Stimulated activated CD8-positive, alpha-beta memory T cell treated with anti-CD3 and anti-CD28 coated beads, Interleukin-4, amount 100 ng/mL, for 4 hours (primary cell): Measurements from ENCODE around the gene TGM4.
"Not testable (repeated sequence)": the region's sequence is repeated elsewhere in the genome, so short reads cannot be mapped to it uniquely, and the experiment has no call there.

Experiments used
- DNase-seq, 2 donors: peaks; one replicate each; pipeline ENCODE4 v3.0.0-alpha.2; 2020; ENCODE audit warnings: low read depth in 2 of 2, low spot score in 1 of 2

TGM4 gene

DNA sequence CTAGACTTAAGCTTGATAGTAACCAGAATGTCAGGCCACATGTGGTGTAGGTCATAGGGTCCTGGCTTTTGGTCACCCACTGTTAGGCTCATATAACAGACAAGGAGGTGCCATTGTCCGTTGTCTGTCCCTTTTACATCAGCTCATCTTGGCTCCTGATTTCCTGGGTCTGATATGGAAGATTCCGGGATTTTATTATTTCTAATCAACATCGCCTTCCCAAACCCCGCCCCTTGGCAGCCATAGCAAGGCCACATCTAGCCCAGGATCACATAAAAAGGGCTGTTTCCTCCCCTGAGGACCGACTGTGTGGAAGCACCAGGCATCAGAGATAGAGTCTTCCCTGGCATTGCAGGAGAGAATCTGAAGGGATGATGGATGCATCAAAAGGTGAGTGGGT lies at the start of gene TGM4:
TSS of gene TGM4 (plus strand) at position 301 of the 400 bp plus-strand sequence. CDS start at position 372, 71 bp downstream.
- DNase-seq = no peak

DNA sequence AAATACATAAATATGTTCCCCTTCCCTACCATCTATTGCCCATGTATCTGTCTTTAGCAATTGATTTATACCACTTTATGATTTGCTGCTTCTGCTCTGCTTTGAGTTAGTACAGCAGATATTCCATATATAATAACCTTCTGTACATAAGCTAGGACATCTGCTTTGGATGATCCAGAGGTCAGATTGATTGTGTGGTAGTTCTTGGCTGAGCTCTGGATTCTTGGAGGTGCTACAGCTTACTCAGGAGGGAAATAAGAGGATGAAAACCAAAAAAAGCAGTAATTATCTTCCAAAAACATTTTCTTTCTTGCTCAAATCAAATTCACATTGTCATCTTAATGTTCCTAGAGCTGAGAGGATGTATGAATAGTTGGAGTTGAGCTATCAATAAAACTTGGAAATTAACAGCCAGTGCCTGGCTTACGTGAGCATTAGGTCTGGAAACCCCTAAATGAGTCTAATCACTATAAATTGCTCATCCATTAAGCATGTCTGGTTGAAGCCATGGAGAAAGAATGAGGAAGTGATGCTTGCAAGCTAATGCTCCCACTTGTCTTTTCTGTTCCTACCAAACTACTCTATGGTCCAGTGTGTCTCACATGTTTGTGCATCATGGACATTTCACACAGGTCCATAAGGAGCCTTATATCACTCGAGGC lies 49.0 kb upstream of the TGM4 start:
- DNase-seq = no peak

DNA sequence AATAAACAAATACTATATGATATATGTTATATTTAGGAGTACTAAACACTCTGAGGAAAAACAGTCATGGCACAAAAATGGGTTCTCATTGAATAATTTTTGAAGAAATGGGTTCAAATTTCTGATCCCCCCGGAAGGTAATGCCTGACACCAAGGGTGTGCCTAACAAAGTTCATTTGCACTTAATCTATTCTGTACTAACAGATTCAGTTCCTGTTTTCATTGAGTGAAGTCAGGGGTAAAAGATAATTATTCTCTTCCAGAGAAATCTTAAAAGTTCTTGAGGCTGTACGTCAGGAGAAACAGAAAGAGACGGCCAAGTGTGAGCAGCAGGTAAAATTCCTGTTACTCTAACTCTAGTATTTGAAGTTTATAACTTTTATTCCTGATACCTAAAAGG lies 47.2 kb upstream of the TGM4 start:
- no peak for DNase-seq

DNA sequence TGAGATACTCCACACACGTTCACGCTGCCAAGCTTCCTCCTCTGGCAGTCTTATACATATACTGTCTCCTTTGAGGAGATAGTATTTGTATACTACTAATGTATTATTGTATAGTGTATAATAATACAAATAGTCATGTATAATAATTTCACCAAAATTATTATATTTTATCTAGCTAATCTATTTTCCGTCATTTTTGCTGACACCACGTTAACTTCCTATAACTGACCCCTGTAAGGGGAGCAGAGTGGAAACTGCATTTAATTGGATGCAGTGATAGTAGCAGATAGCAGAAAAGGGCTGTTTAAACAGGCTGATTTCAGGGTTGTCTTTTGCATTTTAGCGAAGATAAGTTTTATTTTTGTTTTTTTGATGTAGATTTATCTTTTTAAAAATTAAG lies 43.2 kb upstream of the TGM4 start:
- DNase-seq = no peak

DNA sequence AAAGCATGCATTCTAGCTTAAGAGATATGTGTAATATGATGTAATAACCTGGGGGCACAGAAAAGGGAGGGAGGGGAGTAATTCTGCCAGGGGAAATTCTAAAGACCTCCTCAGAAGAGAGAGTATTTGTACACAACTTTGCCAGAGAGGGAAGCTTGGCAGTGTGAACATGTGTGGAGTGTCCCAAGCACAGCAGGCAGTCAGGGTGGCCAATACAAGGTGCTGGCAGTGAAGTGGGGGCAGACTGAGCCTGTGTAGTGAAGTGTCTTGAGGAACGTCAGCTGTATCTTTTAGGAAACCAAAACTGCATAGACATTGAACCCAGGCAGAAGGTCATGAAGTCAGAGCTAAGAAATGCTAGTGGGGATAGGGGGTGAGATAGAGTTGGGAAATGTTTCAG lies 42.4 kb upstream of the TGM4 start:
- no peak for DNase-seq

DNA sequence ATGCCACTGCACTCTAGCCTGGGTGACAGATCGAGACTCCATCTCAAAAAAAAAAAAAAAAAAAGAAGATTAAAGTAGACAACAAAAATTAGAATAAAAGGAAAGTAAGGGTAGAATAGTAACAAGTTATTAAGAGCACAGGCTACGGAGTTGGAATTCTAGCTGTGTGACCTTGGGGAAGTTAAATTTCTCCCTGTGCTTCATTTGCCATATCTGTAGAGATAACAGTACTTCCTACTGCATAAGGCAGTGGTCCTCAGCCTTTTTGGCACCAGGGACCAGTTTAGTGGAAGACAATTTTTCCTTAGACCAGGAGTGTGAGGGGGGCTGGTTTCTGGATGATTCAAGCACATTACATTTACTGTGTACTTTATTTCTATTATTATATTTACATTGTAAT lies 41.4 kb upstream of the TGM4 start:
- DNase-seq = no peak

DNA sequence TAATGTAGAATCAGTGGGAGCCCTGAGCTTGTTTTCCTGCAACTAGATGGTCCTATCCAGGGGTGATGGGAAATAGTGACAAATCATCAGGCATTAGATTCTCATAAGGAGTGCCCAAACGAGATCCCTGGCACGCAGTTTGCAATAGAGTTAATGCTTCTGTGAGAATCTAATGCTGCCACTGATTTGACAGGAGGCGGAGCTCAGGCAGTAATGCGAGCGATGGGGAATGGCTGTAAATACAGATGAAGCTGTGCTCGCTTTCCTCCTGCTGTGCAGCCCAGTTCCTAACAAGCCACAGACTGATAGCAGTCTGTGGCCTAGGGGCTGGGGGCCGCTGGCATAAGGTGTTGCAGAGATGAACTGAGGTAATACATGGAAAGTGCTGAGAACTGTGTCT lies 41.0 kb upstream of the TGM4 start:
- DNase-seq = no peak

DNA sequence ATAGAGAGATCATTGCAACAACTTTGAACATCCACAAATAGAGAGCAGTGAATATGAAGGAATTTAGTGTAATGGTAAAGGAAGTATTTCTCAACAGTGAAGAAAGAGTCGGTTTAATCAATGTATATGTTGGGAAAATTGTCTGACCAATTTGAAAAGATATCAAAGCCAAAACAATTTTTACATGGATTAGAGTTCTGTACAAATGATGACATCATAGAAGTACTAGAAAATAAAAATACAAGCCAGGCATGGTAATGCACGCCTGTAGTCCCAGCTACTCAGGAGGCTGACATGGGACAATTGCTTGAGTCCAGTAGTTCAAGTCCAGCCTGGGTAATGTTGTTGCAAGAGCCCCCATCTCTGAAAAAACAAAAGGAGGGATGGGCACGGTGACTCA lies 38.7 kb upstream of the TGM4 start:
- no peak for DNase-seq

DNA sequence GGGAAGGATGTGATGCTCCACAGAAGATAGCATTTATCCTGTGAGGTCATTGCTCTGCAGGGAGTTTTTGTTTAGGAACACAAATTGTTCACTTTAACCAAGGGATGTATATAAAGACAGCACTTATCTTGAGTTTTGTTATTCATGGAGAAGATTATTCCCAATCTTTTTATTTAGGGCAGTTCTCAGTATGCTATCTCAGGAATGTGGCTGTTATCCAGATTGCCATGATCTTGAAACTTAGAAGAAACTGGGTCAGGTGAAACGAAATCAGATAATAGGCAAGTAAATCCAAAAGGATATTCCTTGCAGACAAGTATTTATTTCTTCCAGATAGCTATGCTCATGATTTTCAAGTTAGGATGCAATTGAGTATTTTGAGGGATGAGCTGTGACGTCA lies 32.0 kb upstream of the TGM4 start:
- DNase-seq = no peak

DNA sequence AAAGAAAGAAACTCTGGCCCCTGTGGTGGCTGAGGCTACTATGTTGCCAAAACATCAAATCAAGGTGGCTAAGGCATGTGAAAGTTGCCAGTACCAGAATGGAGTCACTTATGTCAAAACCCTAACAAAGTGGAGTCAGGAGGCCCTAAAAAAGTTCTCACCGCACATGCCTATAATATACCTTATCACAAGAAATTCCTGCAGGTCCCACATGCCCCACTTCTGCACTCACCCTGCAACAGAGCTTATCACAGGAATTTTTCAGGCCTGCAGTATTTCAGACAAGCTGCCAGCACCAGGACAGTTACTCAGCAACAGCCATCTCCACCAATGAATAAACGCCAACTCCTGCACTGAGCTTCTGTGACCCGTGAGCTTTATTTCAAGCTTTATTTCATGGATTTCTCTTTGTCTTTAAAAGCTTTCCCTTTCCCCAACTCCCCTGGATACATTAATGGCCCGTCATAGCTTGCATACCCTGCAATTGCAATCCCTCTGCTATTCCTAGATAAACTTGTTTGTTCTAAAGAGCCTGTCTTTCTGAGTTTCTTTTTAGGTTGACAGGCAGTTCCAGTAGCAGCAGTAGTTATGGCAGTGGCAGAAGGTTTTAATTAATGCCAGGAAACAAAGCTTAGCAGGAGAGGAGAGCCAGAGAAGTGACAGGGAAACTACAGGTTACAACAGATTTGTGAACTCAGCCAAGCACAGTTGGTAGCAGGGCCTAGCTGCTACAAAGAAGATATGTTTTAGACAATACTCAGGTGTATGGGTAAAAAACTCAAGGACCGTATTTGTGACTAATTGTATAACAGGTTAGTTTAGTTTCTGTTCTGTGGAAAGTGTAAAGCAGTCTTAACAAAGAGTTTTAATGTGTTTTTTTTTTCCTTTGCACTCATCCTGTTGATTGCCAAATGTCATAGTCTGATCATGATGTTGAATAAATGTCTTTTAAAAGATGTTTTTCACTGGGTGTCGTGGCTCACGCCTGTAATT lies 28.6 kb upstream of the TGM4 start:
- DNase-seq = no peak

DNA sequence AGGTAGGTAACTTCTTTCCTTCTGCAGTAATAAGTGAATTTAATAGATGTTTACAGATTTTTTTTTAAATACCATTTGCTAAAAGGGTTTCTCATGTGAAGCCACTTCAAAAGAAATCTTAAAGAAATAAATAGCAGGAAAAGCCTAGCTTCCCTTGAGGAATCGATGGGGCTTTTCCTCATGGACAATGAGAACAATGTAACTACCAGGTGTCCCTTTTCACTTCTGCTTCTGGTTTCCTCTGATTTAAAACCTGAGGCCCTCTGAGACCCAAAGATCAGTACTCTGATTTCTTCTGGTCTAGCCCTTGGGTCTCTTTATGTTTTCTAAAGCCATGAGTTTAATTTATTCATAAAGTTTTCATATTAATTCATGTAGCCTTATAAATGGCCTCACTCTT lies 25.8 kb upstream of the TGM4 start:
- no peak for DNase-seq

DNA sequence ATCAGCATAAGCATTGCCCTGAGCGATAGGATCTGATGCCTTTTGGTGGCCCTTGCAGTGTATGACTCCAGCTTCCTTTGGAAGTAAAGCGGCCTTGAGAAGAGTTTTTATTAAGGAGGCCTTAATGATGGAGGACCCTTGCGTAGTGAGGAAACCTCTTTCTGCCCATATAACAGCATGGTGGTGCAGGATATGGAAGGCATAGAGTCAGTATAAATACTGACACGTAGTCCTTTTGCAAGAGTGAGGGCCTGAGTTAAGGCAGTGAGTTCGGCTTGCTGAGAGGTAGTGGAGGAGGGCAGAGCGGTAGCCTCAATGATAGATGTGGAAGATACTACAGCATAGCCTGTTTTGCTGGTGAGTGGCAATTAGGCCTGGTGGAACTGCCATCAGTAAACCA lies 17.7 kb upstream of the TGM4 start:
- DNase-seq = not testable (repeated sequence)

DNA sequence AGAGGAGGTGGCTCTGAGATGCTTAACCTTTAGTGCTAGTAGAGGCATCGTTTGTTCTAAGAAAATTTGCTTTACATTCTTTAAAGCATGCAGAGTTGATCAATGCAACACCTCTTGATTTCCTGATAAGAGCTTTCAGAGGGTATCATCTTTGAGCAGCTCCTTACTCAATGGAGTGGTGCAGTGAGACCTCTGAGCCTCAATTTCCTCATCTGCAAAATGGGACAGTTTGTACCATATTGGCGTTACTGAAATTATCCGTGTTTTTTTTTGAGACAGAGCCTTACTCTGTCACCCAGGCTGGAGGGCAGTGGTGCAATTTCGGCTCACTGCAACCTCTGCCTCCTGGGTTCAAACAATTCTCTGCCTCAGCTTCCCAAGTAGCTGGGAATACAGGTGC lies 14.3 kb upstream of the TGM4 start:
- DNase-seq = no peak

DNA sequence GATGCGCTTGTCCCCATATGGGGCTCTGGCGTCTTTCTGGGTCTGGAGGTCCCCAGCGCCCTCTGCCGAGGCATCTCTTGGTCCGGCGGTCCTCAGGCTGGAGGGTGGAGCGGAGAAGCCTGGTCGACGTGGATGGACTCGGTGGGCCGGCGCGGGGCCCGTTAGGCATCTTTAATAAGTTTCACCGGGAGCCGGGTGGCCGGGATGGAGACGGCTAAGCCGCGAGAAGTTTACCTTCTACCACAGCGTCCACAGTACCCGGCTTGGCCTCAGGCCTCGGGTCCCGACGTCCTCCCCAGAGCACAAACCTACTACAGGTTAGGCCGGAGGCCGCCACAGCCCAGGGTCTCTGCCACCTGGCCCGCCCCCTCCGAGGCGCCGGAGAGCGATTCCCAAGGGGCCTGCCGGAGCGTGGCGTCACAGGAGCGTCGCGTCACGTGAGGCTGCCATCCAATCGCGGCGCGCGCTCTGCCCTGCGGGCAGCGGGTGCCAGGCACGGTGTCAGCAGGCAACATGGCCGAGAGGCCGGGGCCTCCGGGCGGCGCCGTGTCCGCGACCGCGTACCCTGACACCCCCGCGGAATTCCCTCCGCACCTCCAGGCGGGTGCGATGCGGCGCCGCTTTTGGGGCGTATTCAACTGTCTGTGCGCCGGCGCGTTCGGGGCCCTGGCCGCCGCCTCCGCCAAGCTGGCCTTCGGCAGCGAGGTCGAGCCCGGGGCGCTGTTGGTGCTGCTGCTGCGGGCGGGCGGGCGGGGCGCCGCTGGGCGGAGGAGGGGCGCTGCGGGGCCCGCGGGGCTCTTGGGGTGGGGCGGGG lies 12.8 kb upstream of the TGM4 start, which contains the start of gene TMEM42:
TSS of gene TMEM42 (plus strand) at position 501 of the 814 bp plus-strand sequence. CDS start at position 514, 13 bp downstream.
- DNase-seq = peak; percentile 74 to 81

DNA sequence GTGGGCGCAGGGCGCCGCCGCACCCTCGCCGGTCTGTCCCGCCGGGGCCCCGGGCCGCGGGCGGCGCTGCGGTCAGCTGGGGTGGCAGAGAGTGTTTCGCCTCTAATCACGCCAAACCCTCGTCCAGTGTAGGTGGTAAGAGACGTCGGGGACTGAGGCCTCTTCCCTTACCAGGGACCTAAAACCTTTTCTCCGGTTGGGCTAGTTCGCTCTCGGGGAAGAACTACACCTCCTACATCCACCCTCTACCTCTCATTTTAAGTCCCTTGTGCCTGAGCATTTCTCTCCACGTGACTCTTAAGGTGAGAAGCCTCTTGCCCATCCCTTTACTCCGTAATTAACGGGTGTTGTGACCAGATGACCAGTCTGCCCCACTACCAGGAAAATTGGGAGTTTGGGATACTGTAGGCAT lies 12.2 kb upstream of the TGM4 start:
- peak in 1 of 2 donors; percentile 9 for DNase-seq

DNA sequence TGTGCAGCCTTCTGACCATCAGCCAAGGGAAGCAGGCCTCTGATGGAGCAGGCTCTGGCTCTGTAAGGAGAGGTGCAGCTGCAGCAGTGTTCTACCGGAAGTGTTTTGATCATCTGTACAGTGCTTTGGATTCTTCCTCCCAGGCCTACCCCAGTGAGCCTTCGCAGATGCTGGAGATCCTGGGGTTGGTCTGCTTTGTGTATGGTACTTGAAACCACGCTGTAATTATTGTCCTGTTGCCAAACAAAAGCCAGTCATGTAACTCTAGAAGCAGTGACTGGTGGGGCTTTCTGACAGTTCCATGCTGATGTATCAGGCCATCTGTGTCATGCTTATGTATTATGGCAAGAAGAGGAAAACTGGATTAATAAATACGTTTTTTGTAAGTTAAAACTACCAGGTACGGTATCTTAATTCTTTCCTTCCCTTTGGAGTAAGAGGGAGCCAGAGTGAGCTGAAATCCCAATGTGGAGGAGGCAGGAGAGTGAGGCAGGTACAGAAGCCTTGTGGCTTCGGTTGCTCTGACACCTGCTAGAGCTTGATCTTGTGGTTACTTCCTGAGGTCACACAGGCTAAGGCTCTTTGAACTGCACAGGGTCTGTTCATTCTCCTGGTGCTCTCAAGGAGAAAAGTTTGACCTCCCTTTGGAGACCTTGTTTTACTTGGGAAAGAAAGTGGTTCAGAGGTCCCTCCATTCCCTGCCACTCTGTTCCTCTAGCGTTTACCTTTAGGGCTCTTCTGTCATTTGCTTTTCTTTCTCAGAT lies 9.0 kb upstream of the TGM4 start:
- DNase-seq = no peak

DNA sequence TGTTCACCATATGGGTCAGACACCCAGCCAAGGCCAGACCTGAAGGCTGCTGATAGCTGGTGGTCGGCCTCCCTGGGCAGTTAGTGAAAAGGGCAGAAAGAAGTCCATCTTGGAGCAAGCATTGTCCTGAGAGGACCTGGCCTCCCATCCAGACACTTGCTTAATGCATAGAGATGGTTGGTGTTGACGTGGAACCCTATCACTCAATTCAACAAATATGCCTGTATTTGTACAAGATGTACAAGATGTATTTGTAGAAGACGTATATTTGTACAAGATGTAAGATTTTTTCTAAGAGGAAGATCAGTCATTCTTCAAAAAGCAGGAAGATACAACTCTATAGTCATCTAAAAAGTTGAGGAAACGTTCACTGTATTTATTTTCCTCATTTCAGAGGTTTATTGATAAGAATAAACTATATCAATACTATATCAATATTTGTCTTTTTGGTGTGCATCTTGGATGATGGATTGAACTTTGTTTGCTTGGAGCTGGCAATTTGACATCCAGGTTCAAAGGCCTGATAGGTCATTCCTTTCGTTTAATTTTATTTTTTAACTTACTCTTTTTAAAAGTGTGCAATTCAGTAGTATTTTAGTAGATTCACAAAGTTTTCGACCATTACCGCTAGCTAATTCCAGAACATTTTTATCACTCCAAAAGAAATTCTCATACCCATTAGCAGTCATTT lies 6.8 kb upstream of the TGM4 start:
- DNase-seq = no peak

DNA sequence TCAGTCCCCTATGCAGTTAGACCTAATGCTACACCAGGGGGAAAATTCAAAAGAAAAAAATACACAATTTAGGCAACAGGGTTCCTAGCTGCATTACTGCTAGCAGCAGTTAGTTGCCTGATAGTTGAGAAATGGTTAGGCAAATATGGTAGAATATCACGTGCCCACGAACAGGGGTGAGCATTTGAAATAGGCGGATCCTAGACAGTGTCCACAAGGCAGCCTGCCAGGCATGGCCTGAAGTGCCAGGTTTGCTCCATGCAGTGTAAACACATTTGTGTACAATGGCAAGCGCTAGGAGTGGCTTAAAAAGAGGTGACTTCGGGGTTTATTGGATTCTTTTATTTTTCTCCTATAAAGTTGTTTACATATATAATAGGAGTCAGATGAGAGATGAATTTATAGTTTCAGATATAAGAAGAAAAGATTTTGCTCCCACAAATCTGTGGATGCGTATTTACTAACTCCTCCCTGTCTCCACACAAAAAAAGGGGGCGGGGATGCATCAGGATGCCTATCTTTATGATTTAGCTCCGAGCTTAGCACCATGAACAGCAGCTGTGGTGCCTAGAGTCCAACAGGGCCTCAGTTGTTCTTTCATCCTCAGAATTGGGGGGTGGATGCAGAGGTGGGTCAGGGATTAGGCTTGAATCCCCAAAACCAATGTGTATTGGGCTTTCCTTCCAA lies 3.9 kb upstream of the TGM4 start:
- DNase-seq = no peak

DNA sequence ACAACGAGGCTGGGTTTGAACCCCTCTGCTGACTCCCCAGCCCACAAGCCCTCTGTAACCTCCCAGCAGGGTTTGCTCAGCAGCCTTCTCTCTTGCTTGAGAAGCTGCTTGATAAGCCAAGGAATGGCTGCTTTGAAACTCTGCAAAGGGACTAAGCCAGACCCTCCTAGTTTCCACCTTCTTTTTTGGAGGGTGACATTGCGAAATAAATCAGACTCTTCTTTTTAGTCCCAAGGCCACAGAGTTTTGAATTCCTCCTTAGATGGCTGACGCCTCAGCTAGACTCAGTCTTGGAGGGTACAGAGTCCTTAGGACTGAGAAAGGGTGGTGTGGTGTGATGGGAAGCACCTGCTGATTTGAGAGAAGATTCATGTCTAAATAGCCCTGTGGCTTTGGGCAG lies 1.2 kb downstream of the TGM4 start:
- DNase-seq = no peak

DNA sequence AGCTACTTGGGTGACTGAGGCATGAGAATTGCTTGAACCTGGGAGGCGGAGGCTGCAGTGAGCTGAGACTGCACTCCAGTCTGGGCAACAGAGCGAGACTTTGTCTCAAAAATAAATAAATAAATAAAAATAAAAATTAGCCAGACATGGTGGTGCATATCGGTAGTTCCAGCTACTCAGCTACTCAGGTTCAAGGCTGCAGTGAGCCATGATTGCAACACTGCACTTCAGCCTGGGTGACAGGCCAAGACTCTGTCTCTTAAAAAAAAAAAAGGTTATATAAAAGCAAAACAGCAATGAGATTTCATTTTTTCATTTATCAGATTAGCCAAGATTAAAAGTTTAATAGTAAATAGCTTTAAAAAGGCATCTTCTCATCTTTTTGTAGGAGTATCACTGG lies 2.9 kb downstream of the TGM4 start:
- DNase-seq = no peak
